ENCODE results near the gene INAFM2. TPM values are rescaled to one million over a fixed set of nuclear protein-coding genes. Genes with fewer than 3 reads are reported as not detected.

INAFM2 gene
- total and polyA plus RNA-seq, 2 of the 4 experiments (the other 2 are of a cell fraction) = 10.4 to 14.0 TPM

DNA sequence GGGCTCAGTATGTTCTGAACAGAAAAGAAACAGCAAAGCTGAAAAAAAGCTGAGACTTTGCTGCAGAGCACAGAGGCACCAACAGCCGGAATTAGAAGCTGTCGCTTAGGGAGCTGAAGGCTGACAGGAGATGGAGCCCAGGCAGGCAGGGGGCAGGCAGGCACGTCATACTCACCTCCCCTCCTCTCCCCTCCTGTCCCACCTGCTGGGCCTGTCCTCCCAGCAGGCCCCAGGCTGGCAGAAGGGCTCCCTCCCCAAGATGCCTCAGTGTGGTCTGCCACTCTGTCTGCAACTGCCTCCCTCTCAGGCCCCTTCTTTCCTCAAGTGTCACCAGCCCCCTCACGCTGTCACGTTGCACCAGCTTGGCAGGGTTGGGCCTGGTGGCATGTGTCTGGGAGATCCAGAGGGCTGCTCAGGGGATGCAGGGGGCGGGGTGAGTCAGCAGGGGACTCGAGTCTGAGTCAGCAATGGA is 37.4 kb upstream of the INAFM2 start:
- no peaks in the 10 kb centered on the region for H4K20me1 ChIP-seq (ENCODE audit: insufficient read depth, low read length)
- intact Hi-C loops (cut with micrococcal nuclease) = no loop called here
- H3K27ac ChIP-seq (ENCODE audit: insufficient read depth, low read length) = no peak overlapping the region
- no peak overlapping the region for H3K56ac ChIP-seq (ENCODE audit: extremely low read depth, insufficient read depth, low read length)
- peaks cover 61% of the 10 kb centered on the region for H3K27me3 ChIP-seq (ENCODE audit: control insufficient read depth, insufficient read depth, low read length)
- H2BK120ac ChIP-seq (ENCODE audit: low read depth, low read length) = no peak overlapping the region
- no peak overlapping the region for H2BK15ac ChIP-seq (ENCODE audit: low read depth, low read length)
- CTCF ChIA-PET = interaction anchor here (1.3 kb wide), 1 partner anchor 69 kb away, joined by 3 read pairs; no protein-coding TSS in a partner anchor
- no peak overlapping the region for H4K91ac ChIP-seq (ENCODE audit: insufficient read depth, low read depth, low read length)
- no peak overlapping the region for H3K14ac ChIP-seq (replicated peaks; ENCODE audit: low read depth, low read length)
- no peak overlapping the region for H2BK5ac ChIP-seq (ENCODE audit: low read depth, low read length, poor library complexity, severe bottlenecking)
- ATAC-seq (ENCODE audit: low read depth) = no peak
- POLR2A ChIA-PET (ENCODE audit: unreplicated experiment) = no interaction called here
- no peaks in the 10 kb centered on the region for H3K9me3 ChIP-seq (ENCODE audit: control insufficient read depth, insufficient read depth, low read length)
- no peak overlapping the region for H2AFZ ChIP-seq (replicated peaks; ENCODE audit: low read length, poor library complexity)
- H3K4me1 ChIP-seq (ENCODE audit: control insufficient read depth, insufficient read depth, low read length) = peaks cover 9% of the 10 kb centered on the region
- H3K23ac ChIP-seq (ENCODE audit: low read depth, low read length) = no peak overlapping the region
- dilution Hi-C loops (cut with HindIII; ENCODE audit: low sequenced_read_pairs, unreplicated experiment) = no loop called here
- no peaks in the 10 kb centered on the region for H3K79me1 ChIP-seq (ENCODE audit: low read depth in 1 of 2, low read length in 2 of 2)
- H4K5ac ChIP-seq (ENCODE audit: low read depth, low read length) = no peak overlapping the region
- DNase-seq = no peak
- H3K4me3 ChIP-seq (ENCODE audit: insufficient read depth, low read depth, low read length) = no peak overlapping the region
- H3K4me2 ChIP-seq (ENCODE audit: low read depth, low read length) = no peak overlapping the region
- in situ Hi-C loops (cut with MboI; ENCODE audit: low sequenced_read_pairs) = no loop called here
- TF ChIP-seq RCOR1 (IDR thresholded peaks at IDR 0.05; ENCODE audit: insufficient replicate concordance, low read length) (no peak), FOS (IDR thresholded peaks at IDR 0.05; ENCODE audit: low read depth, low read length) (0 out of 2 replicates have a peak, but pooled peaks have one; percentile 7)
- no peak overlapping the region for H3K18ac ChIP-seq (ENCODE audit: low read depth, low read length)
- H3K9ac ChIP-seq (ENCODE audit: low read depth, low read length) = no peak overlapping the region
- BruUV-seq (replicated peaks) = no TSS peak
- H3K4ac ChIP-seq (ENCODE audit: low read depth, low read length) = no peak overlapping the region
- 40% methylated on average over 1 of the region's 7 CpGs; no CpG with 5 or more reads in 1 of the 2 experiments for WGBS, 2 experiments (ENCODE audit: extremely low coverage in 2 of 2, insufficient read length in 1 of 2)
- no peak overlapping the region for H2AK5ac ChIP-seq (ENCODE audit: low read depth, low read length)
- H3K9me1 ChIP-seq (ENCODE audit: insufficient read depth, low read length) = no peaks in the 10 kb centered on the region
- H2AK9ac ChIP-seq (replicated peaks; ENCODE audit: low read depth, low read length, poor library complexity) = no peak overlapping the region
- no peak overlapping the region for H4K8ac ChIP-seq (ENCODE audit: low read depth in 2 of 2, low read length in 2 of 2)
- no peak overlapping the region for H2BK20ac ChIP-seq (ENCODE audit: low read depth, low read length)
- H3K36me3 ChIP-seq (ENCODE audit: control insufficient read depth, insufficient read depth, low read length) = no peaks in the 10 kb centered on the region
